GM19099 (cell line): ENCODE measurements around the gene JPT1.

Source experiments
- POLR2A ChIP-seq: IDR thresholded peaks from 3 replicates; pipeline ENCODE4 v1.6.1; 2011; ENCODE audit warnings: low read depth; ENCODE audit not compliant: insufficient read length; ENCODE audit errors: extremely low read depth

The JPT1 gene

GRCh38 chr17:75096082-75096625 lies 58.2 kb downstream of the JPT1 start:
- no peak for TF ChIP-seq POLR2A

- no peak for TF ChIP-seq POLR2A
Measured at GRCh38 chr17:75094871-75095399, 59.4 kb downstream of the JPT1 start.

GRCh38 chr17:75093548-75094158 lies 60.7 kb downstream of the JPT1 start:
- no peak for TF ChIP-seq POLR2A

GRCh38 chr17:75091855-75092327 lies 62.4 kb downstream of the JPT1 start:
- TF ChIP-seq POLR2A, result no peak

GRCh38 chr17:75090871-75091854 lies 63.1 kb downstream of the JPT1 start:
- TF ChIP-seq POLR2A, result no peak

GRCh38 chr17:75088465-75089417 lies 65.6 kb downstream of the JPT1 start:
- no peak for TF ChIP-seq POLR2A

- no peak for TF ChIP-seq POLR2A
Measured at GRCh38 chr17:75087558-75088453, 66.5 kb downstream of the JPT1 start, which contains the start of gene SLC16A5. SLC16A5 (plus strand) TSS chr17:75087954; CDS start chr17:75093637, 5,683 bp downstream.

- no peak for TF ChIP-seq POLR2A
Measured at GRCh38 chr17:75087182-75087557, 67.1 kb downstream of the JPT1 start.

GRCh38 chr17:75086496-75087181 lies 67.7 kb downstream of the JPT1 start:
- TF ChIP-seq POLR2A, result no peak
